HCT116 (cell line): ENCODE results near the gene FBN3. TPM values are rescaled to one million over a fixed set of nuclear protein-coding genes. Genes with fewer than 3 reads are reported as not detected.
"Not testable (repeated sequence)": the region's sequence is repeated elsewhere in the genome, so short reads cannot be mapped to it uniquely, and the experiment has no call there.

Source experiments
- ATAC-seq: fragments of 200-7000 bp; cut with Tn5 transposase; 2 replicates; pipeline ENCODE4 v1.9.1; 2020; ENCODE audit warnings: mild to moderate bottlenecking, moderate library complexity
- BruUV-seq: library from RNA; stranded (reverse); fragments of 400-500 nt; replicated peaks from 2 replicates; lab custom pipeline; 2021; lab: Mats Ljungman, UMichigan
- CTCF ChIA-PET: fragments of 300-600 bp; sonication (Branson Sonifier 250); formaldehyde crosslinking; loops from one replicate; lab custom pipeline; 2021; ENCODE audit warnings: antibody characterized with exemption; lab: Charles Lee
- POLR2A ChIA-PET: fragments of 300-600, 350-600 bp; sonication (Branson Sonifier 250); formaldehyde crosslinking; loops from one replicate; lab custom pipeline; 2021; ENCODE audit warnings: antibody characterized with exemption; lab: Charles Lee
- RAD21 ChIA-PET, 2 experiments: fragments of 300-600 bp; sonication (Branson Sonifier 250); formaldehyde crosslinking; loops; one replicate each; lab custom pipeline; 2023; ENCODE audit warnings: low total read pairs in 2 of 2; ENCODE audit not compliant: uncharacterized antibody in 2 of 2, unreplicated experiment in 2 of 2, low non-redundant PET in 1 of 2; lab: Charles Lee
- DNase-seq: peaks from one replicate; pipeline ENCODE4 v3.0.0-alpha.2; 2010; ENCODE audit warnings: low read depth, low spot score
- H2AFZ ChIP-seq: fragments of 200-600 bp; shearing (Covaris generic), sonication (generic); 2 replicates; pipeline ENCODE4 v1.6.1; 2017; ENCODE audit warnings: low read depth, mixed run types, mixed read lengths, antibody characterized with exemption, low read length; ENCODE audit not compliant: poor library complexity, severe bottlenecking
- H3K27ac ChIP-seq: 2 replicates; pipeline ENCODE4 v1.5.1; 2012; ENCODE audit warnings: low read depth, low read length
- H3K27me3 ChIP-seq: fragments of 200-600 bp; sonication (generic); 2 replicates; pipeline ENCODE4 v1.6.1; 2016; ENCODE audit warnings: mixed run types, low read length, mixed read lengths; ENCODE audit not compliant: insufficient read depth
- H3K36me3 ChIP-seq, 2 experiments: fragments of 200-500 bp in 1 of 2; fragments of 200-600 bp in 1 of 2; sonication (Bioruptor generic) in 1 of 2; sonication (generic) in 1 of 2; 2 replicates each; pipeline versions ENCODE4 v1.5.1 to v1.6.1; 2014 to 2016; ENCODE audit warnings: low read length in 2 of 2, inconsistent platforms in 1 of 2, mixed read lengths in 1 of 2, mixed run types in 1 of 2; ENCODE audit not compliant: insufficient read depth in 2 of 2, control insufficient read depth in 1 of 2
- H3K4me1 ChIP-seq, 2 experiments: fragments of 200-600 bp in 1 of 2; sonication (generic) in 1 of 2; 2 replicates each; pipeline versions ENCODE4 v1.5.1 to v1.6.1; 2012 to 2017; ENCODE audit warnings: low read length in 2 of 2, inconsistent platforms in 1 of 2, mild to moderate bottlenecking in 1 of 2, mixed read lengths in 1 of 2, mixed run types in 1 of 2, moderate library complexity in 1 of 2; ENCODE audit not compliant: insufficient read depth in 2 of 2, control insufficient read depth in 1 of 2
- H3K4me2 ChIP-seq: fragments of 200-600 bp; sonication (generic); 2 replicates; pipeline ENCODE4 v1.6.1; 2017; ENCODE audit warnings: mixed run types, low read length, mixed read lengths
- H3K4me3 ChIP-seq, 2 experiments: fragments of 200-600 bp in 1 of 2; sonication (generic) in 1 of 2; replicated peaks in 1 of 2; 2 replicates each; pipeline ENCODE4 v1.5.1; 2011 to 2016; ENCODE audit warnings: low read length in 2 of 2, control low read depth in 1 of 2, low read depth in 1 of 2, mild to moderate bottlenecking in 1 of 2, mixed read lengths in 1 of 2, mixed run types in 1 of 2
- H3K79me2 ChIP-seq: fragments of 200-600 bp; sonication (generic); 2 replicates; pipeline ENCODE4 v1.6.1; 2017; ENCODE audit warnings: mild to moderate bottlenecking, mixed run types, low read length, moderate library complexity, mixed read lengths; ENCODE audit not compliant: insufficient read depth
- H3K9ac ChIP-seq: fragments of 200-600 bp; sonication (generic); 2 replicates; pipeline ENCODE4 v1.6.1; 2016; ENCODE audit warnings: low read length, mixed read lengths
- H3K9me2 ChIP-seq: fragments of 200-600 bp; sonication (generic), shearing (Covaris generic); 2 replicates; pipeline ENCODE4 v1.6.1; 2017; ENCODE audit warnings: mixed run types, mild to moderate bottlenecking, moderate library complexity; ENCODE audit not compliant: insufficient read depth
- H3K9me3 ChIP-seq, 2 experiments: fragments of 200-500 bp in 1 of 2; fragments of 200-600 bp in 1 of 2; sonication (Bioruptor generic) in 1 of 2; sonication (generic) in 1 of 2; 2 replicates each; pipeline ENCODE4 v1.6.1; 2014 to 2017; ENCODE audit warnings: low read length in 2 of 2, mixed read lengths in 2 of 2, inconsistent platforms in 1 of 2, low read depth in 1 of 2, mild to moderate bottlenecking in 1 of 2, mixed run types in 1 of 2, moderate library complexity in 1 of 2; ENCODE audit not compliant: control insufficient read depth in 1 of 2, insufficient read depth in 1 of 2
- H4K20me1 ChIP-seq: fragments of 200-600 bp; sonication (generic), shearing (Covaris generic); 2 replicates; pipeline ENCODE4 v1.6.1; 2017; ENCODE audit warnings: mixed run types, mild to moderate bottlenecking, moderate library complexity; ENCODE audit not compliant: insufficient read depth
- EGR1 ChIP-seq: IDR thresholded peaks from 2 replicates; pipeline ENCODE4 v1.6.1; 2012; ENCODE audit warnings: low read depth
- EZH2 ChIP-seq: fragments of 200-600 bp; sonication (generic); IDR thresholded peaks from 2 replicates; pipeline ENCODE4 v1.6.1; 2017; ENCODE audit warnings: antibody characterized with exemption, mixed run types
- POLR2AphosphoS5 ChIP-seq: IDR thresholded peaks from 2 replicates; pipeline ENCODE4 v1.6.1; 2011; ENCODE audit warnings: mild to moderate bottlenecking, low read depth, low read length, moderate library complexity
- SIN3A ChIP-seq: IDR thresholded peaks from 2 replicates; pipeline ENCODE4 v1.6.1; 2012; ENCODE audit warnings: low read depth
- intact Hi-C: fragments of 100-400 bp; cut with micrococcal nuclease; formaldehyde crosslinking; loops from 2 replicates; pipeline ENCODE4 v1.10.0; 2022
- total RNA-seq: library from RNA; stranded (reverse); gene quantifications from one replicate; pipeline ENCODE4 v1.2.1, GENCODE V29; 2021; ENCODE audit not compliant: unreplicated experiment
- TF ChIP-seq, protein P1 (sequence below), 3 experiments: fragments of 200-600 bp in 1 of 3; sonication (generic) in 1 of 3; IDR thresholded peaks in 2 of 3; conservative IDR thresholded peaks in 1 of 3; 2 replicates each; pipeline ENCODE4 v1.5.1; 2012 to 2017; ENCODE audit warnings: low read depth in 2 of 3, low read length in 2 of 3, antibody characterized with exemption in 1 of 3, borderline replicate concordance in 1 of 3, control low read depth in 1 of 3, mild to moderate bottlenecking in 1 of 3, mixed read lengths in 1 of 3, mixed run types in 1 of 3, moderate library complexity in 1 of 3; ENCODE audit not compliant: insufficient read depth in 1 of 3

Gene FBN3
- total RNA-seq, 1 experiment from 2014 or later, result 6.6 TPM

DNA sequence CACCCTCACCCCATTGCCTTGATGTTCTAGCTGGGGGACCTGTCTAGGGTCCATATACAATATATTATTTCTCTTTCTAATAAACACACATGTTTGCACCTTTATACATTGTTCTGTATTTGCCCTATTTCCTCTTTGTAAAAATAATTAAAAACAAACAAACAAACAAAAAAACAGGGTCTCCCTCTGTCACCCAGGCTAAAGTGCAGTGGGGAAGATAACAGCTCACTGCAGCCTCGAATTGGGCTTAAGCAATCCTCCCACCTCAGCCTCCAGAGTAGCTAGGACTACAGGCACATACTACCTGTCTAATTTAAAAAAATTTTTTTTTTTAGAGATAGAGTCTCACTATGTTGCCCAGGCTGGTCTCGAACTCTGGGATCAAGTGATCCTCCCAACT is 5.9 kb upstream of the FBN3 start:
- no peaks in the 10 kb centered on the region for H3K79me2 ChIP-seq
- no peaks in the 10 kb centered on the region for H3K27me3 ChIP-seq
- POLR2A ChIA-PET, result interaction anchor here (1.4 to 1.5 kb wide), 2 partner anchors 211 to 235 kb away, joined by 5 to 6 read pairs; partner anchors contain the start of genes SNAPC2 and TIMM44
- H3K27ac ChIP-seq, result peak overlapping the region; percentile 59; the same call in 1 of the 2 replicates
- peaks cover 21 to 29% of the 10 kb centered on the region in 2 experiments for H3K4me1 ChIP-seq
- H3K4me3 ChIP-seq, result no peak overlapping the region
- DNase-seq (no peak), ATAC-seq (no peak)
- no peaks in the 10 kb centered on the region for H3K36me3 ChIP-seq
- BruUV-seq, result no TSS peak
- peak overlapping the region; percentile 71 for H3K4me2 ChIP-seq
- H3K9ac ChIP-seq, result no peak overlapping the region
- intact Hi-C loops, result loop anchor here (5.0 to 10.0 kb wide), 3 partner anchors 151 to 213 kb away; partner anchors contain the start of genes ELAVL1 and TIMM44
- H2AFZ ChIP-seq, result peak overlapping the region; percentile 14
- RAD21 ChIA-PET, result interaction anchor here in 1 of 2 experiments (1.0 kb wide), 1 partner anchor 211 kb away, joined by 3 read pairs; the partner anchor contains the start of gene TIMM44
- H3K9me3 ChIP-seq, result no peaks in the 10 kb centered on the region
- no peaks in the 10 kb centered on the region for H4K20me1 ChIP-seq
- CTCF ChIA-PET, result interaction anchor here (1.0 to 1.8 kb wide), 3 partner anchors 153 to 211 kb away, joined by 4 to 12 read pairs (median 6); partner anchors contain the start of gene TIMM44
- no peaks in the 10 kb centered on the region for H3K9me2 ChIP-seq
- TF ChIP-seq SIN3A (0 out of 2 replicates have a peak, but pooled peaks have one; percentile 5), POLR2AphosphoS5 (no peak), EZH2 (no peak)

GRCh38 chr19:8154014-8154413 is 4.6 kb upstream of the FBN3 start:
- H3K36me3 ChIP-seq, H3K9ac ChIP-seq, H3K79me2 ChIP-seq, H3K9me3 ChIP-seq, H3K9me2 ChIP-seq, H2AFZ ChIP-seq, H4K20me1 ChIP-seq, H3K4me3 ChIP-seq, H3K27me3 ChIP-seq, POLR2A ChIA-PET: not testable (repeated sequence)
- intact Hi-C loops, result loop anchor here (10.0 kb wide), 2 partner anchors 149 to 181 kb away; partner anchors contain the start of gene ELAVL1
- ChIA-PET CTCF (interaction anchor here (1.0 to 1.8 kb wide), 3 partner anchors 152 to 210 kb away, joined by 4 to 12 read pairs (median 6); partner anchors contain the start of gene TIMM44), RAD21 (interaction anchor here in 1 of 2 experiments (1.0 kb wide), 1 partner anchor 210 kb away, joined by 3 read pairs; the partner anchor contains the start of gene TIMM44)
- ATAC-seq (peak; percentile 65), DNase-seq (peak; percentile 15)
- TSS peak; percentile 98 for BruUV-seq
- Histone ChIP-seq H3K27ac (0 out of 2 replicates have a peak overlapping the region, but pooled peaks have one; percentile 59), H3K4me1 (peaks cover 21 to 38% of the 10 kb centered on the region in 2 experiments), H3K4me2 (peak overlapping the region; percentile 71)
- 0 out of 2 replicates have a peak, but pooled peaks have one; percentile 61 for TF ChIP-seq EGR1
- TF ChIP-seq, protein P1, sequence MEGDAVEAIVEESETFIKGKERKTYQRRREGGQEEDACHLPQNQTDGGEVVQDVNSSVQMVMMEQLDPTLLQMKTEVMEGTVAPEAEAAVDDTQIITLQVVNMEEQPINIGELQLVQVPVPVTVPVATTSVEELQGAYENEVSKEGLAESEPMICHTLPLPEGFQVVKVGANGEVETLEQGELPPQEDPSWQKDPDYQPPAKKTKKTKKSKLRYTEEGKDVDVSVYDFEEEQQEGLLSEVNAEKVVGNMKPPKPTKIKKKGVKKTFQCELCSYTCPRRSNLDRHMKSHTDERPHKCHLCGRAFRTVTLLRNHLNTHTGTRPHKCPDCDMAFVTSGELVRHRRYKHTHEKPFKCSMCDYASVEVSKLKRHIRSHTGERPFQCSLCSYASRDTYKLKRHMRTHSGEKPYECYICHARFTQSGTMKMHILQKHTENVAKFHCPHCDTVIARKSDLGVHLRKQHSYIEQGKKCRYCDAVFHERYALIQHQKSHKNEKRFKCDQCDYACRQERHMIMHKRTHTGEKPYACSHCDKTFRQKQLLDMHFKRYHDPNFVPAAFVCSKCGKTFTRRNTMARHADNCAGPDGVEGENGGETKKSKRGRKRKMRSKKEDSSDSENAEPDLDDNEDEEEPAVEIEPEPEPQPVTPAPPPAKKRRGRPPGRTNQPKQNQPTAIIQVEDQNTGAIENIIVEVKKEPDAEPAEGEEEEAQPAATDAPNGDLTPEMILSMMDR (IDR thresholded peaks at IDR 0.05 in 2 of 3, conservative IDR thresholded peaks at IDR 0.05 in 1 of 3; ENCODE audit: borderline replicate concordance in 1 of 3, insufficient read depth in 1 of 3, low read depth in 2 of 3, low read length in 2 of 3), result peak in 1 of 3 experiments; percentile 41; a peak in 2 of 6 replicates
